ENCODE measurements around the gene RMND5B.

GRCh38 chr5:178117923-178118701 lies 12.7 kb upstream of the RMND5B start:
- TF ChIP-seq CTCF (IDR thresholded peaks at IDR 0.05; ENCODE audit: poor library complexity, severe bottlenecking) (no peak), POLR2AphosphoS5 (IDR thresholded peaks at IDR 0.05) (no peak), SMC3 (conservative IDR thresholded peaks at IDR 0.05; ENCODE audit: poor library complexity) (no peak), EP300 (conservative IDR thresholded peaks at IDR 0.05; ENCODE audit: poor library complexity, severe bottlenecking) (no peak), RAD21 (conservative IDR thresholded peaks at IDR 0.05) (no peak)

Data from neural cell (in vitro differentiated cells).